Dermis blood vessel endothelial cell (primary cell): Measurements from ENCODE around the gene RIMBP3C. TPM values are rescaled to one million over a fixed set of nuclear protein-coding genes. Genes with fewer than 3 reads are reported as not detected.
"Not testable (repeated sequence)": the region's sequence is repeated elsewhere in the genome, so short reads cannot be mapped to it uniquely, and the experiment has no call there.

ENCODE experiments used
- DNase-seq: peaks from one replicate; pipeline ENCODE4 v3.0.0; 2010
- total RNA-seq: library from RNA; depleted of rRNA; stranded (reverse); fragments of >200 nt; gene quantifications from 2 replicates; pipeline ENCODE4 v1.2.3, GENCODE V29; 2014

Gene RIMBP3C
- total RNA-seq, 1 donor from 2014 or later, result 0.17 TPM

DNA sequence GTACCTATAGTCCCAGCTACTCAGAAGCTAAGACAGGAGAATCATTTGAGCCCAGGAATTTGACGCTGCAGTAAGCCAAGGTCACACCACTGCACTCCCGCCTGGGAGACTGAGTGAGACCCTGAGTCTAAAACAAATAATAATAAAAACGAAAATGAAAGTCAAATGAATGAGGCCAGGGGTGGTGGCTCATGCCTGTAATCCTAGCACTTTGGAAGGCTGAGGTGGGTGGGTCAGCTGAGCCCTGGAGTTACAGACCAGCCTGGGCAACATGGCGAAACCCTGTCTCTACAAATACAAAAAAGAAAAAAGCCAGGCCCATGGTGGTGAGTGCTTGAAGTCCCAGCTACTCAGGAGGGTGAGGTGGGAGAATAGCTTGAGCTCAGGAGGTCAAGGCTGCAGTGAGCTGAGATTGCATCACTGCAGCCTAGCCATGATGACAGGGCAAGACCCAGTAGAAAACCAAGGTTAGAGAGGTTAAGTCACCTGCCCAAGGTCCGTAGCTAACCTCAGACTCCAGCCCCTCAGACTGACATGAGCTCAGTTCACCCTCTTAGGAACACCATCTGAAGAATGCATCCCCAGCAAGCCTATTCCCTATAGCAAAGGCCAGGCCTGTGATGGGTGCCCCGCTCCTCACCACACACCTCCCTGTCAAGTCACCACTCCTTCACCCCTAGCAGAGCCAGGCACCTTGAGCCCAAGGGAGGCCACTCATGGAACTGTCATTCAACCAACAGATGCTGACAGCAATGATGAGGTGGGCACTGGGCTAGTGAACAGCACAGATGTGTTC is 24.4 kb downstream of the RIMBP3C start:
- not testable (repeated sequence) for DNase-seq

DNA sequence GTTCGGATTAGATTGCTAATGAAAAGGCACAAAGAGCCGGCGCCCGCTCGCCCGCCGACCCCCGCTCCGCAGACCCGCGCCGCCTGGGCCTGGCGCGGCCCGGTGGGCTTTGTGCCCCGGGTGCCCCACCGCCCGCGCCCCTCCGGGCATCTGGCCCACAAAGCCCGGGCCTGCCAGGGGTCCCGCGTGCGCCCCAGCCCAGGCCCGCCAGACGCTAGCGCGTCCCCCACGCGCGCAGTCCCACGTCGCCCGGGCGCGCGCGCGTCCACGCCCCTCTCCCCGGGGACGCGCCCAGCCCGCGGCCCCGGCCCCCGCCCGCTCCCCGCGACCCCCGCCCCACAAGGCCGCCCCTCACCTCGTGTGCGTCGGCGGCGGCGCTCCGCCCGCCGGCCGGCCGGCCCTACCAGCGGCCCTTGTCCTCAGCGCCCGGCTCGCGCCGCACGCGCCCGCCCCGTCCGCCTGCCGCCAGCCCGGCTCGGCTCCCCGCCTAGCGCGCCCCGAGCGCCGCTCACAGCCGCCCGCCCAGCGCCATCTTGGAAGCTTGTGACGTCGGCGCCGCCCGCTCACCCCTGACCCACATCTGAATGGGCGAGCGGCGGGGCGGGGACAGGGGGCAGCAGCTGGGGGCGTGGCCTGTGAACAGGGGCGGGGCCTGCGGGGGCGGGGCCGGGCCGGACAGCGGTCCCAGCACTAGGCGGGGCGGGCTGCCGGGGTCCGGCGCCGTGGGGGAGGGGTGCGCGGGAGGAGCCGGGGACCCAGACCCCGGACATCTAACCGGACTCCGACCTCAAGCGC is 34.1 kb downstream of the RIMBP3C start:
- DNase-seq, result not testable (repeated sequence)

DNA sequence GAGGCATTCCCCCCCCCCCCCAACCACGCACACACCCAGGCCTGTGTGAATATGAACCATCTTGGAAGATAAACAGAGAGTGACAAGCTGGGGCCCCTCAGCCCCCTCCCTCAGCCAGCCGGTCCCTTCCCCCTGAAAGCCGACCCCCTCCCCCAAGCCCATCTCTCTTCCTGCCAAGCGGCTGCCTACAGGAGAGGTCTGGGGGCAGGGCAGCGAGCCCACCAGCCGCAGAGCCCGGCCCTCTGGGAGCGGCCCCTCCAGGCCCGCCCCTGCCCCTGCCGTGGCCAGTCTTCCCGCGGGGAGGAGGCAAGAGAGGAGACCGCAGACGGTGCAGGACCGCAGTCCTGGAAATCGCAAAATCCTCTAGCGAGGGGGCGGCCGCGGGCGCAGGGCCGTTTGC is 34.7 kb downstream of the RIMBP3C start:
- DNase-seq, result not testable (repeated sequence)

DNA sequence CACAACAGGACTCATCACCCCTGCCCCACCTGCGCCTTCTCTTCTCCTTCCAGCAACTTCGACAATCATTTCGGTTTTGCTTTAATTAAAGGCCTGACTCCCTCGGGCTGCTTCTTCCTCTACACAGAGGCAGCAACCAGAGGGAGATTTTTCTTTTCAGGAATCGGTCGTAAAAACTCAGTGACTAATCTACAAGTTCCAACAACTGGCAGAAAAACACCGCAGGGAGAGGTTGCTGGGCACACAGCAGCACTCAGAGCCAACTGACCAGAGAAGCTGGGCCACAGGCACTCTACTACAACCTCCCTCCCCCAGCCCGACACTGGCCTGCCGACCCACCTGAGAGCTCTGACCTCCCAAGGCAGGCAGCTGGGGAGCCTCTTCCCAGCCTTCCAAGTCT is 36.0 kb downstream of the RIMBP3C start:
- DNase-seq, result not testable (repeated sequence)

DNA sequence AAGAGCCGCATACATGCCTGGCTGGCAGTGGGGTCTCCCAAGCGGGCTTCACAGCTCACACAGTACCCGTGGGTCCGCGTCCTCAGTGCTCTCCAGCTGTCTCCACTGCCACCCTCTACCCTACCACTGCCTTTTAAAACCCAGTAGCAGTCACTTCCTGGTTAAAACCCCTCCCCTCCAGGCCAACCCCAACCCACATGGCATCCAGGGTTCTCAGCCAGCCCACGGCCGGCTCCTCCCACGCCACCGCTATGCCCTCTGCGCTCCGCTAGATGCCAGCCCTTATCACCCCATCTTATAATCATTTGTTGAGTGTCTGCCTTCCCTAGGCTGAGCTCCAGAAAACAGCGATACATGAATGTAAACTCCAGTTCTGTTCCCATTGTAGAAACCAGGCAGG is 37.1 kb downstream of the RIMBP3C start:
- DNase-seq, result not testable (repeated sequence)

DNA sequence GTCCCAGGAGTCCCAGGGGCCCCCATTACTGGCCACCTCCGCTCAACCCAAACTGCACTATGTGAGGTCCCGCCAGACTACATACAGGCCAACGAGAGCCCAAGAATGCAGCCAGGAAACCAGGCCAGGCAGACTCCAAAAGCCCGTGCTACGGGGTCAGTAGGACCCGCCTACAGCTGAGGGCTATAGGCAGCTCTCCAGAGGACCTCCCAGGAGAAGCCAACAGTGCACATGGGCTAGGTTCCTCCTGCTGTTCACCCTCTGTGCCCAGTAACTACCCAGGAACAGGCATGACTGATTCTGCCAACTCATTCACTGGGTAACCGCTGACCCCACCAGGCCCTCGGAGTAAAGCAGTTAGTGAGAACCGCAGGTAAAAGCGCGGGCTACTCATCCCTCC is 39.2 kb downstream of the RIMBP3C start:
- not testable (repeated sequence) for DNase-seq

DNA sequence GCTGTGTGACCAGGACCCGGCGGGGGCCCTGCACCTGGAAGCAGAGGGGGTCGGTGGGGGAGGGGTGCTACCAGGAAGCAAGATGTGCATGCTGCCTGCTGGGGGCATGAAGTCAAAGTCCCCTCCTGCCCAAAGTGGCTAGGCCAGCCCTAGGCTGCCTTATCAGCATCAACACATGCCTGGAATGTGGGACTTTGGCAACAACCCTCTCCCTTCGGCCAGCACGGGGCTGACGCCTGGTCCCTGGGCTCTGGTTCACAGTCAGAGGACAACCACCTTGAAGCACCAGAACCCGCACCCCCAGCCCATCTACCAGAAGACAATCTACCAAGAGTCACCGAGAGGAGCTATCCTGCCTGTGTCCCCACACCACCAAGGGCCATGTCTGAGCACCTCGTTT is 40.9 kb downstream of the RIMBP3C start:
- DNase-seq, result not testable (repeated sequence)

DNA sequence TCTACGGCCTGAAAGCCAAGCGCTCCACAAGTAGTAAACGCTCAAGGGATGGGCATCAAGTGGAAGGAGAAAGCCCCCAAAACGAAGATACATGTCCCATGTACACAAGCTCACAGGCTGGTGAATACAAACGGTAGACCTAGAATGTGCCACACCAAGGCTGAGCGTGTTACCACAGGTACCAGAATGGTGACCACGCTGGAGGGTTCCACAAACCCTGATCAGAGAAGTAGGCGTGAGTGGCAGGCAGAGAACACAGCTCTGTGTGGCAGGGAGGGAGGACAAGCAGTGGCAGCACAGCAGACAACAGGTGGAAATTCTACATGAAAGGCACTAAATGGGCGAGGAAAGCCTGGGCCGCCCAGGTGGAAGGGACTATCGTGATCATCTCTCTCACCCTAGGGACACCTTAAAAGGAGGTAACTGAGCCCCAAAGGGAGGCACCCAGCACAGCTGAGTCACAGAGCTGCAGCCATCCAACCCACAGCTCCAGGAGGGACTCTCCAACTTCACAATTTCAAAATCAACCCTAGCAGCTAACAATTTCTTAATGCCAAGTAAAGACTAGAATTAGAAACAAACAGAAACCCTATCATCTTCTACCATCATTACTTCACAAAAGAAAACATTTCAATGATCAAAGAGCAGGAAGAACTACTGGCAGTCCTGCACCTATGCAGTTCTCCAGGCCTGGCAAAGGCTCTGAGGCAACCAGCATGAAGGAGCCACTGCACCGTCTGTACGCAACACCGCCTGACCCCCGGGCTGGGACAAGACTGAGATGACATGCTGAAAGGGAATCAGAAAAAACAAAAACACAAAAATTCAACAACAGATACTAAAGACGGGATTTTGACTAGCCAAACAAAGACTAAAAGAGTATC is 51.4 kb downstream of the RIMBP3C start:
- DNase-seq, result not testable (repeated sequence)

DNA sequence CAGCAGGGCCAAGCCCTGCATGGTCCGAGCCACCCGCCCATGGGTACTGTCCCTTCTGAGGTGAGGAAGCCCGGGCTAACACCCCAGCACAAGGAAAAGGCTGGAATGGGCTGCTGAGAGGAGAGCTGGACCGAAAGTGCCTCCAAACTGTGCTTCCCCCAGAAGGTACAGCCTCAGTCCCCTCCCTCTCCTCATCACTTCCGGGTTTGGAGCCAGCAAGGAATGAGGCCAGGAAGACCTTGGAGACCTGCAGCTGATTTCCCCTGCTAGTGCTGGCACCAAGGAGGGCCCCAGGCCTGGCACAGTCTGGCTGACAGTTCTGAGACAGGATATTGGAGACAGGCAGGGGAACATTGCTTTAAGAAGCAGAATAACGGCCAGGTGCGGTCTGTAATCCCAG is 52.8 kb downstream of the RIMBP3C start:
- not testable (repeated sequence) for DNase-seq

DNA sequence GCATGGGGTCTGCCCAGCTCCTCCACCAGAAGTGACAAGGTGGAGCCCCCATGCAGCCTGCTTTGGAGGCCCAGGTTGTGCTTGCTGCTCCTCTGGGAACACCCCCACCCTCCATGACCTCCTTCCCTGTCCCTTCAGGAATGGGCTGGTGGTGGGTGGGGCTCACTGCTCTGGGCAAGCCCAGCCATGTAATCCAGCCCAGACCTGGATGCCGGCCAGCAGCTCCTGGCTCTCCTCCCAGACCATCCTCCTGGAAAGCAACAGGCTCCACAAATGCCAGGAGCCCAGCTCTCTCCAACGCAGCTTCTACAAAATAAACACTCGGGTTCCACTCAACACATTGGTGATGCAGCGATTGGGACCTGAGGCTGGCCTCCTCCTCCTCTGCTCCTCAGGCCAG is 53.3 kb downstream of the RIMBP3C start:
- DNase-seq, result not testable (repeated sequence)

Other genes starting within 250 kb of the RIMBP3C start
- gene RIMBP3B, start 167.7 kb downstream of the RIMBP3C start, total RNA-seq, result 0.09 and 0.34 TPM in 2 replicates
- 3.9 and 4.4 TPM in 2 replicates for gene HIC2, start 134.1 kb downstream of the RIMBP3C start, total RNA-seq
- gene TMEM191C, start 84.1 kb downstream of the RIMBP3C start, total RNA-seq, result 0.60 and 0.68 TPM in 2 replicates
- gene UBE2L3, start 16.3 kb upstream of the RIMBP3C start, total RNA-seq, result 33.5 and 50.3 TPM in 2 replicates
- 21.3 and 25.0 TPM in 2 replicates for gene YDJC, start 78.6 kb upstream of the RIMBP3C start, total RNA-seq
- gene CCDC116, start 81.3 kb upstream of the RIMBP3C start, total RNA-seq, result 0.17 and 0.28 TPM in 2 replicates
- 31.1 and 35.3 TPM in 2 replicates for gene SDF2L1, start 90.8 kb upstream of the RIMBP3C start, total RNA-seq
- gene PPIL2, start 114.6 kb upstream of the RIMBP3C start, total RNA-seq, result 16.7 and 28.9 TPM in 2 replicates
- 5.1 and 7.8 TPM in 2 replicates for gene YPEL1, start 184.3 kb upstream of the RIMBP3C start, total RNA-seq